Measurements from ENCODE around the gene WDR81.
"Not testable (repeated sequence)": the region's sequence is repeated elsewhere in the genome, so short reads cannot be mapped to it uniquely, and the experiment has no call there.

WDR81 gene

DNA sequence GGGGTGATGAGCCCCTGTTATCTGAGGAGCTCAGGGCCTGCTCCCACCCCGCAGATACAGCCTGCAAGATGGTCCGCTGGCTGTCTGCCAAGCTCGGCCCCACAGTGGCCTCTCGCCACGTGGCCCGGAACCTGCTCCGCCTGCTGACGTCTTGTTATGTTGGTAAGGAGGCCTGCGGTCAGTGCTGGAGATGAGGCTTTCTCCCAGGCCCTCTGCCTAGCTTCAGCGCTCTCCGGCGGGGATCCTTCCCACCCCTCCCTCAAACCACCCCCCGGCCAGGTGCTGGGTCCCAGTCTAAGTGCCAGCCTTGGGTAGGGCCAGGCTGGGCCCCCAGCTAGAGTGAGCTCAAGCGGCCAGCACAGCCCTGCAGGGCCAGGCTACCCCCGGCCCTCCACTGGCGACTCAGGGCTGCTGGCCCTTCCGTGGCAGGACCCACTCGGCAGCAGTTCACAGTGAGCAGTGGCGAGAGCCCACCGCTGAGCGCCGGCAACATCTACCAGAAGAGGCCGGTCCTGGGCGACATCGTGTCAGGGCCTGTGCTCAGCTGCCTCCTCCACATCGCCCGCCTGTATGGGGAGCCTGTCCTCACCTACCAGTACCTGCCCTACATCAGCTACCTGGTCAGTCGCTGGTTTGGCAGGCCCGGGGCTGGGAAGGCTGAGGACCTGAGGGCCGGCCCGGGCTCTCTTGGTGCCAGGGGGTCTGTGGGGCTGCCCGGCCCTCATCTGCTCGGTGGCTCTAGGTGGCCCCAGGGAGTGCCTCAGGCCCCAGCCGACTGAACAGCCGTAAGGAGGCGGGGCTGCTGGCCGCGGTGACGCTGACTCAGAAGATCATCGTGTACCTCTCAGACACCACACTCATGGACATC lies 6.1 kb downstream of the WDR81 start:
- peak in 4 of 14 donors; percentile 10 to 62 (median 29) for DNase-seq

GRCh38 chr17:1731194-1731506 lies 6.6 kb downstream of the WDR81 start:
- no peak for DNase-seq

DNA sequence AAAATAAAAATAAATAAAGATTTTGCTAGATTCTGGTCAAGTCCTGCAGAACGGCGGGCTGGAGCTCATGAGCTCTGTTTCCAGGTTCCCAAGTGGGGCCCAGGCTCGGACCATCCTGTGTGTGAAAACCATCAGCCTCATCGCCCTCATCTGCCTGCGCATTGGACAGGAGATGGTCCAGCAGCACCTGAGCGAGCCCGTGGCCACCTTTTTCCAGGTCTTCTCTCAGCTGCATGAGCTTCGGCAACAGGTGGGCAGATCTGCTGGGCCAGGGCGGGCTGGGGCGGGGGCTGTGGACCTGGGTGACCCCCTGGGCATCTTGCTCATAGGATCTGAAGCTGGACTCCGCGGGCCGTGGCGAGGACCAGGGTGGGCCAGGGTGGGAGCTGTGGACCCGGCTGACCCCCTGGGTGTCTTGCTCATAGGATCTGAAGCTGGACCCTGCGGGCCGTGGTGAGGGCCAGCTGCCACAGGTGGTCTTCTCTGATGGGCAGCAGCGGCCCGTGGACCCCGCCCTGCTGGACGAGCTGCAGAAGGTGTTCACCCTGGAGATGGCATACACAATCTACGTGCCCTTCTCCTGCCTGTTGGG lies 7.8 kb downstream of the WDR81 start:
- DNase-seq = no peak

- no peak for DNase-seq
Measured at GRCh38 chr17:1732833-1733321, 8.4 kb downstream of the WDR81 start.

- peak in 1 of 14 donors; percentile 25 for DNase-seq
Measured at GRCh38 chr17:1733759-1734158, 9.3 kb downstream of the WDR81 start.

GRCh38 chr17:1735418-1735817 lies 10.9 kb downstream of the WDR81 start:
- DNase-seq = no peak

GRCh38 chr17:1735834-1736347 lies 11.4 kb downstream of the WDR81 start:
- no peak for DNase-seq

- DNase-seq = no peak
Measured at GRCh38 chr17:1736348-1737281, 12.1 kb downstream of the WDR81 start.

- no peak for DNase-seq
Measured at GRCh38 chr17:1737531-1738291, 13.2 kb downstream of the WDR81 start.

GRCh38 chr17:1741899-1742298 lies 17.4 kb downstream of the WDR81 start:
- DNase-seq = not testable (repeated sequence)

DNA sequence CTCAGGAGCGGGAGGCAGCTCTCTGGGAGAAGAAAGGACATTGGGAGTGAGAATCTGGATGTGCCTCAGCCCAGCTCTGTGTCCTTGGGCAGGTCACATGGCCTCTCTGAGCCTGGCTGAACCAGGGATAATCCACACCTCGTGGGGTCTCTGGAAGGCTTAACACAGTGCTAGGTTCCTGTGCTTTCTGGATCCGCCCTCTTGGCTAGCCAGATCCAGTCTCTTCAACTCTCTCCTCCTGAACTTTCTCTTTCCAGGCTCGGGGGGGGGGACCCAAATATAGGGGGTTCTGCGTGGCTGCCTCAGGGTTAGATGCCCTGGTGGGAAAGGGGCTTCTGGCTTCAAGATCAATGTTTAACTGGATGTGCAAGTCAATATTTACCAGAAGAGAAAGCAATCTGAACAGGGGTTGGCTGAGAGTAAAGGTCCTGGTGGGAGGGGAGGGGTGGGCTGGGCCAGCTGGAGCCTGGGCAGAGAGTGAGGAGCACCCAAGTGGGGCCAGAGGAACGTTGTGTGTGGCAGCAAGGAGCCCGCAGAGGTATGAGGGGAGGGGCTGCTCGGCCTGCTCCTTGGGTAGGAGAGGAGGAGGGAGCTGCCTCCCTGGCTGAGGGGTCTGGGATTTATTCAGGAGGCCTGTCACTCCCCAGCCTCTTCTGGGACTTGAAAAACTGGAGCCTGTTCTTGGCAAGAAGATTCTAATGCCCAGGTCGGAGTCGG lies 18.0 kb downstream of the WDR81 start, which contains the start of gene SERPINF2:
TSS of gene SERPINF2 (plus strand) at position 501 of the 717 bp plus-strand sequence. CDS start 2,125 bp downstream, outside the sequence.
- no peak for DNase-seq

DNA sequence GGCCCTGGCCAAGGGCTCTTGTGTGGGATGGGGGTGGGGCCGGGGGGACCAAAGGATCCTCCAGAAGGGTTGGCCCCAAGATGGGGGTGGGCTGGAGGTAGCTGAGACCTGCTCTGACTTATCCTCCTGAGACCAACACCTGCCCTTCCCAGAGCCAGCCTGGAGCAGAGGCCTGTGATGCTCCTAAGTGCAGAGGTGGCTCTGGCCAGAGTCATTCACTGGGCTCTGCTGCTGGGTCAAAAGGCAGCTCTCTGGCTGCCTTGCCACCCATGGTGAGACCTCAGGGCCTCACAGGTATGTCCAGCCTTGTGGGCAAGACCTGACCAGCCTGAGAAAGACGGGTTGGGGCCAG lies 18.6 kb downstream of the WDR81 start:
- DNase-seq = no peak

GRCh38 chr17:1744551-1745512 lies 20.3 kb downstream of the WDR81 start:
- DNase-seq = no peak

DNA sequence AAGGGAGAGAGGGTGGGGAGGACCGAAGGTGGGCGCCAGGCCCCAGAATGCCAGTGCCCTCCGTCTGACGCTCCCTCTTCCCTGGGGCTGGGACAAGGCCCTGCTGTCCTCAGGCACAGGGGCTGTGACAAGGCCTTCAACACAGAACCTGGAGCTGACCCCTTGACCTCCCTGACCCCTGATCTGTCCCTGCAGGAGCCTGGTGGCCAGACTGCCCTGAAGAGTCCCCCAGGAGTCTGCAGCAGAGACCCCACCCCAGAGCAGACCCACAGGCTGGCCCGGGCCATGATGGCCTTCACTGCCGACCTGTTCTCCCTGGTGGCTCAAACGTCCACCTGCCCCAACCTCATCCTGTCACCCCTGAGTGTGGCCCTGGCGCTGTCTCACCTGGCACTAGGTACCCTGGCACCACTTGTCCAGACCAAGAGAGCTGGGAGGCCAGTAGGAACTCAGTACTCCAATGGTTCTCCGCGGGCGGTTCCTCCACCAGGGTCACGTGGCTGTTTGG lies 21.1 kb downstream of the WDR81 start:
- DNase-seq = no peak

DNA sequence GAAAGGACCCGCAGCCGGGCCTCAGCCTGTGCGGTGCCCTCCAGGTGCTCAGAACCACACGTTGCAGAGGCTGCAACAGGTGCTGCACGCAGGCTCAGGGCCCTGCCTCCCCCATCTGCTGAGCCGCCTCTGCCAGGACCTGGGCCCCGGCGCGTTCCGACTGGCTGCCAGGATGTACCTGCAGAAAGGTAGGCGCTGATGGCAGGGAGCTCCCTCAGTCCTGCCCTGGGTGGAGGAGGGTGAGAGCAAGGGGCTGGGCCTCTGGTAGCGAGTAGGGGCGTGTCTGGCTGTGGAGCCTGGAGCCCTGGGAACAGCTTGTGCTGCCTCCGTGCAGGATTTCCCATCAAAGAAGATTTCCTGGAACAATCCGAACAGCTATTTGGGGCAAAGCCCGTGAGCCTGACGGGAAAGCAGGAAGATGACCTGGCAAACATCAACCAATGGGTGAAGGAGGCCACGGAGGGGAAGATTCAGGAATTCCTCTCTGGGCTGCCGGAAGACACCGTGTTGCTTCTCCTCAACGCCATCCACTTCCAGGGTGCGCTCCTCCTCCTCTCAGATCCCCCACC lies 22.6 kb downstream of the WDR81 start:
- no peak for DNase-seq

DNA sequence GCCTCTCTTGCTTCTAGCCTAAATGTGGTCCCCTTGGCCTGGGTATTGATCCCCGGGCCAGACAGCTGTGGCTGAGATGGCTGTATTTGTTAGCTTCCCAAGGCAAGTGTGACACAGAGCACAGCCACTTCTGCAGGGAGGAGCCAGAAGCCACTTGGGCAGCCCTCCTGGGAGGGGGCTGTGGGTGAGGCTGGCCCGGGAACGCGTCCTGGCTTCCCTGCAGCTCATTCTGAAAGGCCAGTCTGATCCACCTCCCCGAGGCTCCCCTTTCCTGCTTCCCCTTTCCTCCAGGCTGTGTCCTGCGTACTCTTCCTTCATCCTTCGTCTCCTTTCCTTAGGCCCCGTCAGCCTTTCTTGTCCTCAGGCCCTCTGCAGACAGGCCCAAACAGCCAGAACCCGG lies 26.1 kb downstream of the WDR81 start:
- no peak for DNase-seq

- DNase-seq = peak in 6 of 14 donors; percentile 22 to 54 (median 30)
Measured at GRCh38 chr17:1752425-1753262, 28.1 kb downstream of the WDR81 start.

DNA sequence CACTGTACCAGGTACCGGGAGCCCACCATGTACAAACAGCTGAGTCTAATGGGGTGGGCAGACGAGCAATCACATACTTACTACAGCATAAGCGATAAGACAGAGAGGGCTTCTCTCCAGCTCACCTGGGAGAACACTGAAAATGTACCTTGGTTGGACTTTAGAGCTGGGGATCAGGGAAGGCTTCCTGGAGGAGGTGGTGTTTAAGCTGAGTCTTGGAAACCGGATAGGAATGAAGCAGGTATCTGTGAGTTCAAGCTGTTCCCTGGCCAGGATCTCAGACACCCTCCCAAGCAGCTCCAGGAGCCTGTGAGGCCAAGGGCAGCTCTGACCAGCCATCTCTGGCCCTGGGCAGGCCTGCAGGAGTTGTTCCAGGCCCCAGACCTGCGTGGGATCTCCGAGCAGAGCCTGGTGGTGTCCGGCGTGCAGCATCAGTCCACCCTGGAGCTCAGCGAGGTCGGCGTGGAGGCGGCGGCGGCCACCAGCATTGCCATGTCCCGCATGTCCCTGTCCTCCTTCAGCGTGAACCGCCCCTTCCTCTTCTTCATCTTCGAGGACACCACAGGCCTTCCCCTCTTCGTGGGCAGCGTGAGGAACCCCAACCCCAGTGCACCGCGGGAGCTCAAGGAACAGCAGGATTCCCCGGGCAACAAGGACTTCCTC lies 29.4 kb downstream of the WDR81 start:
- DNase-seq = no peak

Data from C1 segment of cervical spinal cord (tissue), 14 donors.